GM06990 (cell line): ENCODE results near the gene USP53.
"Not testable (repeated sequence)": the region's sequence is repeated elsewhere in the genome, so short reads cannot be mapped to it uniquely, and the experiment has no call there.

Experiments used
- DNase-seq: peaks from one replicate; pipeline ENCODE4 v3.0.0-alpha.2; 2011; ENCODE audit not compliant: insufficient read length; ENCODE audit errors: extremely low read depth
- H3K27me3 ChIP-seq: replicated peaks from 2 replicates; pipeline ENCODE4 v1.6.0; 2011; ENCODE audit warnings: low read length; ENCODE audit not compliant: control insufficient read depth, insufficient read depth
- H3K36me3 ChIP-seq: 2 replicates; pipeline ENCODE4 v1.5.1; 2011; ENCODE audit warnings: low read length; ENCODE audit not compliant: control insufficient read depth, insufficient read depth
- H3K4me3 ChIP-seq: replicated peaks from 2 replicates; pipeline ENCODE4 v1.5.1; 2011; ENCODE audit warnings: low read depth, mild to moderate bottlenecking, control low read depth, low read length
- TF ChIP-seq, protein P1 (sequence below): IDR thresholded peaks from 2 replicates; pipeline ENCODE4 v1.5.1; 2011; ENCODE audit warnings: low read length, control low read depth, mild to moderate bottlenecking, inconsistent platforms; ENCODE audit not compliant: insufficient read depth, poor library complexity, severe bottlenecking

Gene USP53

GRCh38 chr4:119243868-119244267 lies 31.4 kb downstream of the USP53 start:
- DNase-seq = no peak
- H3K36me3 ChIP-seq = no peaks in the 10 kb centered on the region
- H3K4me3 ChIP-seq = no peak overlapping the region
- TF ChIP-seq, protein P1, sequence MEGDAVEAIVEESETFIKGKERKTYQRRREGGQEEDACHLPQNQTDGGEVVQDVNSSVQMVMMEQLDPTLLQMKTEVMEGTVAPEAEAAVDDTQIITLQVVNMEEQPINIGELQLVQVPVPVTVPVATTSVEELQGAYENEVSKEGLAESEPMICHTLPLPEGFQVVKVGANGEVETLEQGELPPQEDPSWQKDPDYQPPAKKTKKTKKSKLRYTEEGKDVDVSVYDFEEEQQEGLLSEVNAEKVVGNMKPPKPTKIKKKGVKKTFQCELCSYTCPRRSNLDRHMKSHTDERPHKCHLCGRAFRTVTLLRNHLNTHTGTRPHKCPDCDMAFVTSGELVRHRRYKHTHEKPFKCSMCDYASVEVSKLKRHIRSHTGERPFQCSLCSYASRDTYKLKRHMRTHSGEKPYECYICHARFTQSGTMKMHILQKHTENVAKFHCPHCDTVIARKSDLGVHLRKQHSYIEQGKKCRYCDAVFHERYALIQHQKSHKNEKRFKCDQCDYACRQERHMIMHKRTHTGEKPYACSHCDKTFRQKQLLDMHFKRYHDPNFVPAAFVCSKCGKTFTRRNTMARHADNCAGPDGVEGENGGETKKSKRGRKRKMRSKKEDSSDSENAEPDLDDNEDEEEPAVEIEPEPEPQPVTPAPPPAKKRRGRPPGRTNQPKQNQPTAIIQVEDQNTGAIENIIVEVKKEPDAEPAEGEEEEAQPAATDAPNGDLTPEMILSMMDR = no peak
- H3K27me3 ChIP-seq = no peaks in the 10 kb centered on the region

DNA sequence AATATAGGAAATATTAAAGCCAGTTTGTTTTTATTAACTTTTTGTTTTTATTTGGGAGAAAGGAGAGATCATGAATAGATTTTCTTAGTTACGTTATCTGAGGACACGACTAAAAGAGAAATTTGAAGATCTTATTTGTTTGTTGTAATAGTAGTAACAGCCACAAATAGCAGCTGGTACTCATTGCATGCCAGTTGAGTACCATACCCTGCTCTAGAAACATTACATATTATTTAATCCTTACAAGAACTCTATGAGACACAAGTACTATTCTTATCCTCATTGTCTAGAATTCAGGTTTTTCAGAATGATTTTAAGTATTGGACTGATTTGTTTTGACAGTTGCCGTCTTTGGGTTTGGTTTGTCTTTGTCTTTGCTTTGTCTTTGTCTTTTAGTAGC lies 31.8 kb downstream of the USP53 start:
- TF ChIP-seq, protein P1 = no peak
- Histone ChIP-seq H3K27me3 (no peaks in the 10 kb centered on the region), H3K36me3 (no peaks in the 10 kb centered on the region), H3K4me3 (no peak overlapping the region)
- DNase-seq = no peak

GRCh38 chr4:119244832-119245231 lies 32.3 kb downstream of the USP53 start:
- no peak for DNase-seq
- H3K4me3 ChIP-seq = no peak overlapping the region
- no peaks in the 10 kb centered on the region for H3K36me3 ChIP-seq
- no peaks in the 10 kb centered on the region for H3K27me3 ChIP-seq
- TF ChIP-seq, protein P1 = no peak

DNA sequence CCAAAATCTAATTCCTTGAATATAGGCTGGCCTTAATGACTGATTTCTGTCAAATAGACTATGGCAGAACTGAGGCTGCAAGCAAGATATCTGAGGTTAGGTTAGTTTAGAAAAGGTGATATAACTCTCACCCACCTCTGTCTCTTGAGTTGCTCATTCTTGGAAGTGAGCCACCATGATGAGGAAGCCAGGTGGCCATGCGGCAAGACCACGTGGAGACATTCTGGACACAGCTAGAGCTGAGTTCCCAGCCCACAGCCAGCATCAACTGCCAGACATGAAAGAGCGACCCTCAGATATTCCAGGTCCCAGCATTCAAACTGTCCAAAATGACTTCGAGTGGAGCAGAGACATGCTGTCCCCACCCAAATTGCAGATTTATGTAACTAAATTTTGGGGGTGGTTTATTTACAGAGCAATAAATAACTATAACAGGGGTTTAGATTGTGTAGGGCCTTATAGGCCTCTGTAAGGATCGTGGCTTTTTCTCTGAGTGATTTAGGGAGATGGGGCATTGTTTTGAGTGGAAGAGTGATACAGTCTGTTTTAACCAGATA lies 33.7 kb downstream of the USP53 start:
- Histone ChIP-seq H3K36me3 (no peaks in the 10 kb centered on the region), H3K4me3 (no peak overlapping the region), H3K27me3 (no peaks in the 10 kb centered on the region)
- TF ChIP-seq, protein P1 = no peak
- no peak for DNase-seq

DNA sequence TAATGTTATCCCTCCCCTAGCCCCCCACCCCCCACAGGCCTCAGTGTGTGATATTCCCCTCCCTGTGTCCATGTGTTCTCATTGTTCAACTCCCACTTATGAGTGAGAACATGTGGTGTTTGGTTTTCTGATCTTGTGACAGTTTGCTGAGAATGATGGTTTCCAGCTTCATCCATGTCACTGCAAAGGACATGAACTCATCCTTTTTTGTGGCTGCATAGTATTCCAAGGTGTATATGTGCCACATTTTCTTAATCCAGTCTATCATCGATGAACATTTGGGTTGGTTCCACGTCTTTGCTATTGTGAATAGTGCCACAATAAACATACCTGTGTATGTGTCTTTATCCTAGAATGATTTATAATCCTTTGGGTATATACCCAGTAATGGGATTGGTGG lies 38.5 kb downstream of the USP53 start:
- H3K4me3 ChIP-seq, H3K27me3 ChIP-seq, H3K36me3 ChIP-seq, DNase-seq: not testable (repeated sequence)

GRCh38 chr4:119255223-119255622 lies 42.7 kb downstream of the USP53 start:
- H3K27me3 ChIP-seq, H3K36me3 ChIP-seq, H3K4me3 ChIP-seq, DNase-seq: not testable (repeated sequence)

DNA sequence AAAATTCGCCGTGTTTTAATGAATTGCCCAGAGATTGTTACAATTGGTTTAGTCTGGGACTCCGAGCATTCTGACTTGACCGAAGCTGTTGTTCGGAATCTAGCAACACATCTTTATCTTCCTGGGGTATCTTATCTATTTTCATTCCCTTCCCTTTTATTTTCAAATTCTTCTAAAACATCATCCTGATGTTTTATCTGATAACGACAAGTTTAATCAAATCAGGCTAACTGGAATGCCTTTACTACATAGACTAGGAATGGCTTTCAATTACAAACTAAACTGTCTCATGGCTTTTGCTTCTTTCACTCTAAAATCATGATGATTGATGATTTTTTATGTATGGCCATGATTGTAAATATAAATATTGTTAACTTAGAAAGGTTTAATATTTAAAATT lies 48.0 kb downstream of the USP53 start:
- Histone ChIP-seq H3K27me3 (no peaks in the 10 kb centered on the region), H3K36me3 (no peaks in the 10 kb centered on the region), H3K4me3 (no peak overlapping the region)
- DNase-seq = no peak
- TF ChIP-seq, protein P1 = no peak
